H1 (cell line): ENCODE measurements around the gene GDPD1. TPM values are rescaled to one million over a fixed set of nuclear protein-coding genes. Genes with fewer than 3 reads are reported as not detected.

Experiments used
- EGR1 ChIP-seq: IDR thresholded peaks from 2 replicates; pipeline ENCODE4 v1.6.1; 2011; ENCODE audit warnings: low read depth, low read length, borderline replicate concordance
- EZH2 ChIP-seq: fragments of 200-600 bp; sonication (generic); IDR thresholded peaks from 2 replicates; pipeline ENCODE4 v1.7.1; 2012; ENCODE audit warnings: low read depth, mild to moderate bottlenecking, moderate library complexity, low read length, inconsistent platforms; ENCODE audit not compliant: severe bottlenecking
- NRF1 ChIP-seq: IDR thresholded peaks from 2 replicates; pipeline ENCODE4 v1.6.1; 2011; ENCODE audit warnings: mild to moderate bottlenecking, low read depth, low read length, improper control_type of control experiment
- RAD21 ChIP-seq, 2 experiments: IDR thresholded peaks in 1 of 2; conservative IDR thresholded peaks in 1 of 2; 2 replicates each; pipeline ENCODE4 v1.6.1; 2011; ENCODE audit warnings: low read depth in 2 of 2, low read length in 2 of 2, improper control_type of control experiment in 1 of 2, inconsistent platforms in 1 of 2, mild to moderate bottlenecking in 1 of 2, moderate library complexity in 1 of 2
- SAP30 ChIP-seq: fragments of 300-600 bp; sonication (generic); IDR thresholded peaks from 2 replicates; pipeline ENCODE4 v1.7.1; 2012; ENCODE audit warnings: low read length, moderate library complexity, mild to moderate bottlenecking, inconsistent platforms; ENCODE audit not compliant: insufficient read depth, insufficient replicate concordance
- TAF7 ChIP-seq: optimal IDR thresholded peaks from 2 replicates; pipeline ENCODE3; 2011; ENCODE audit warnings: low read depth, mild to moderate bottlenecking, inconsistent platforms, low read length, moderate library complexity, borderline replicate concordance
- polyA plus RNA-seq, 7 experiments: library from polyadenylated mRNA; depleted of rRNA in 3 of 7; stranded (reverse) in 5 of 7; unstranded in 2 of 7; fragments of >200 nt in 5 of 7; fragments of 200-250 nt in 2 of 7; gene quantifications; 1 replicate in 5 of 7; 2 replicates in 1 of 7; 4 replicates in 1 of 7; pipeline versions ENCODE4 v1.2.1 to v1.2.3, GENCODE V29; 2011 to 2013; ENCODE audit warnings: missing spikeins in 2 of 7, mixed read lengths in 2 of 7
- total RNA-seq: library from RNA; stranded (reverse); fragmentation: NEBNext Ultra II Directional; extraction: Animal tissue kit (Norgen Biotek cat#: 25700); gene quantifications from 2 replicates; pipeline ENCODE4 v1.2.1, GENCODE V29; 2021
- TF ChIP-seq, protein P1 (sequence below): fragments of 300-600 bp; sonication (generic); IDR thresholded peaks from 2 replicates; pipeline ENCODE4 v1.7.1; 2012; ENCODE audit warnings: low read length, moderate library complexity, mild to moderate bottlenecking, inconsistent platforms; ENCODE audit not compliant: insufficient replicate concordance
- TF ChIP-seq, protein P2 (sequence below): IDR thresholded peaks from 2 replicates; pipeline ENCODE4 v1.6.1; 2012; ENCODE audit warnings: inconsistent platforms
- TF ChIP-seq, protein P3 (sequence below): IDR thresholded peaks from 2 replicates; pipeline ENCODE4 v1.6.1; 2012; ENCODE audit warnings: inconsistent platforms

Gene GDPD1
- total and polyA plus RNA-seq, 2 of the 8 experiments (the other 6 are each of a cell fraction or from before 2014, with no cell fraction given), result 3.2 to 7.7 TPM

DNA sequence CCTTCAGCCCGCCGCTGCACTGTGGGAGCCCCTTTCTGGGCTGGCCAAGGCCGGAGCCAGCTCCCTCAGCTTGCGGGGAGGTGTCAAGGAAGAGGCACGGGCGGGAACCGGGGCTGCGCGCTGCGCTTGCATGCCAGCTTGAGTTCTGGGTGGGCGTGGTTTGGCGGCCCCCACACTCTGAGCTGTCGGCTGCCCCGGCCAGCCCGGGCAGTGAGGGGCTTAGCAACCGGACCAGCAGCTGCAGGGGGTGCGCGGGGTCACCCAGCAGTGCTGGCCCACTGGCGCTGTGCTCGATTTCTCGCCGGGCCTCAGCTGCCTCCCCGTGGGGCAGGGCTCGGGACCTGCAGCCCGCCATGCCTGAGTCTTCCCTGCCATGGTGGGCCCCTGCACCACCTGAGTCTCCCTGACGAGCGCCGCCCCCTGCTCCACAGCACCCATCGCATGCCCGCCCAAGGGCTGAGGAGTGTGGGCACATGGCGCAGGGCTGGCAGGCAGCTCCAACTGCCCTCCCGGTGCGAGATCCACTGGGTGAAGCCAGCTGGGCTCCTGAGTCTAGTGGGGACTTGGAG lies 47.8 kb upstream of the GDPD1 start (continued):
- TF ChIP-seq, protein P1, sequence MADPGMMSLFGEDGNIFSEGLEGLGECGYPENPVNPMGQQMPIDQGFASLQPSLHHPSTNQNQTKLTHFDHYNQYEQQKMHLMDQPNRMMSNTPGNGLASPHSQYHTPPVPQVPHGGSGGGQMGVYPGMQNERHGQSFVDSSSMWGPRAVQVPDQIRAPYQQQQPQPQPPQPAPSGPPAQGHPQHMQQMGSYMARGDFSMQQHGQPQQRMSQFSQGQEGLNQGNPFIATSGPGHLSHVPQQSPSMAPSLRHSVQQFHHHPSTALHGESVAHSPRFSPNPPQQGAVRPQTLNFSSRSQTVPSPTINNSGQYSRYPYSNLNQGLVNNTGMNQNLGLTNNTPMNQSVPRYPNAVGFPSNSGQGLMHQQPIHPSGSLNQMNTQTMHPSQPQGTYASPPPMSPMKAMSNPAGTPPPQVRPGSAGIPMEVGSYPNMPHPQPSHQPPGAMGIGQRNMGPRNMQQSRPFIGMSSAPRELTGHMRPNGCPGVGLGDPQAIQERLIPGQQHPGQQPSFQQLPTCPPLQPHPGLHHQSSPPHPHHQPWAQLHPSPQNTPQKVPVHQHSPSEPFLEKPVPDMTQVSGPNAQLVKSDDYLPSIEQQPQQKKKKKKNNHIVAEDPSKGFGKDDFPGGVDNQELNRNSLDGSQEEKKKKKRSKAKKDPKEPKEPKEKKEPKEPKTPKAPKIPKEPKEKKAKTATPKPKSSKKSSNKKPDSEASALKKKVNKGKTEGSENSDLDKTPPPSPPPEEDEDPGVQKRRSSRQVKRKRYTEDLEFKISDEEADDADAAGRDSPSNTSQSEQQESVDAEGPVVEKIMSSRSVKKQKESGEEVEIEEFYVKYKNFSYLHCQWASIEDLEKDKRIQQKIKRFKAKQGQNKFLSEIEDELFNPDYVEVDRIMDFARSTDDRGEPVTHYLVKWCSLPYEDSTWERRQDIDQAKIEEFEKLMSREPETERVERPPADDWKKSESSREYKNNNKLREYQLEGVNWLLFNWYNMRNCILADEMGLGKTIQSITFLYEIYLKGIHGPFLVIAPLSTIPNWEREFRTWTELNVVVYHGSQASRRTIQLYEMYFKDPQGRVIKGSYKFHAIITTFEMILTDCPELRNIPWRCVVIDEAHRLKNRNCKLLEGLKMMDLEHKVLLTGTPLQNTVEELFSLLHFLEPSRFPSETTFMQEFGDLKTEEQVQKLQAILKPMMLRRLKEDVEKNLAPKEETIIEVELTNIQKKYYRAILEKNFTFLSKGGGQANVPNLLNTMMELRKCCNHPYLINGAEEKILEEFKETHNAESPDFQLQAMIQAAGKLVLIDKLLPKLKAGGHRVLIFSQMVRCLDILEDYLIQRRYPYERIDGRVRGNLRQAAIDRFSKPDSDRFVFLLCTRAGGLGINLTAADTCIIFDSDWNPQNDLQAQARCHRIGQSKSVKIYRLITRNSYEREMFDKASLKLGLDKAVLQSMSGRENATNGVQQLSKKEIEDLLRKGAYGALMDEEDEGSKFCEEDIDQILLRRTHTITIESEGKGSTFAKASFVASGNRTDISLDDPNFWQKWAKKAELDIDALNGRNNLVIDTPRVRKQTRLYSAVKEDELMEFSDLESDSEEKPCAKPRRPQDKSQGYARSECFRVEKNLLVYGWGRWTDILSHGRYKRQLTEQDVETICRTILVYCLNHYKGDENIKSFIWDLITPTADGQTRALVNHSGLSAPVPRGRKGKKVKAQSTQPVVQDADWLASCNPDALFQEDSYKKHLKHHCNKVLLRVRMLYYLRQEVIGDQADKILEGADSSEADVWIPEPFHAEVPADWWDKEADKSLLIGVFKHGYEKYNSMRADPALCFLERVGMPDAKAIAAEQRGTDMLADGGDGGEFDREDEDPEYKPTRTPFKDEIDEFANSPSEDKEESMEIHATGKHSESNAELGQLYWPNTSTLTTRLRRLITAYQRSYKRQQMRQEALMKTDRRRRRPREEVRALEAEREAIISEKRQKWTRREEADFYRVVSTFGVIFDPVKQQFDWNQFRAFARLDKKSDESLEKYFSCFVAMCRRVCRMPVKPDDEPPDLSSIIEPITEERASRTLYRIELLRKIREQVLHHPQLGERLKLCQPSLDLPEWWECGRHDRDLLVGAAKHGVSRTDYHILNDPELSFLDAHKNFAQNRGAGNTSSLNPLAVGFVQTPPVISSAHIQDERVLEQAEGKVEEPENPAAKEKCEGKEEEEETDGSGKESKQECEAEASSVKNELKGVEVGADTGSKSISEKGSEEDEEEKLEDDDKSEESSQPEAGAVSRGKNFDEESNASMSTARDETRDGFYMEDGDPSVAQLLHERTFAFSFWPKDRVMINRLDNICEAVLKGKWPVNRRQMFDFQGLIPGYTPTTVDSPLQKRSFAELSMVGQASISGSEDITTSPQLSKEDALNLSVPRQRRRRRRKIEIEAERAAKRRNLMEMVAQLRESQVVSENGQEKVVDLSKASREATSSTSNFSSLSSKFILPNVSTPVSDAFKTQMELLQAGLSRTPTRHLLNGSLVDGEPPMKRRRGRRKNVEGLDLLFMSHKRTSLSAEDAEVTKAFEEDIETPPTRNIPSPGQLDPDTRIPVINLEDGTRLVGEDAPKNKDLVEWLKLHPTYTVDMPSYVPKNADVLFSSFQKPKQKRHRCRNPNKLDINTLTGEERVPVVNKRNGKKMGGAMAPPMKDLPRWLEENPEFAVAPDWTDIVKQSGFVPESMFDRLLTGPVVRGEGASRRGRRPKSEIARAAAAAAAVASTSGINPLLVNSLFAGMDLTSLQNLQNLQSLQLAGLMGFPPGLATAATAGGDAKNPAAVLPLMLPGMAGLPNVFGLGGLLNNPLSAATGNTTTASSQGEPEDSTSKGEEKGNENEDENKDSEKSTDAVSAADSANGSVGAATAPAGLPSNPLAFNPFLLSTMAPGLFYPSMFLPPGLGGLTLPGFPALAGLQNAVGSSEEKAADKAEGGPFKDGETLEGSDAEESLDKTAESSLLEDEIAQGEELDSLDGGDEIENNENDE, result no peak
- TF ChIP-seq, protein P2, sequence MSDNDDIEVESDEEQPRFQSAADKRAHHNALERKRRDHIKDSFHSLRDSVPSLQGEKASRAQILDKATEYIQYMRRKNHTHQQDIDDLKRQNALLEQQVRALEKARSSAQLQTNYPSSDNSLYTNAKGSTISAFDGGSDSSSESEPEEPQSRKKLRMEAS, result no peak
- TF ChIP-seq TAF7 (no peak), EZH2 (no peak), SAP30 (no peak), NRF1 (no peak), EGR1 (no peak), RAD21 (IDR thresholded peaks at IDR 0.05 in 1 of 2, conservative IDR thresholded peaks at IDR 0.05 in 1 of 2; ENCODE audit: low read depth in 2 of 2, low read length in 2 of 2) (no peak)
- TF ChIP-seq, protein P3, sequence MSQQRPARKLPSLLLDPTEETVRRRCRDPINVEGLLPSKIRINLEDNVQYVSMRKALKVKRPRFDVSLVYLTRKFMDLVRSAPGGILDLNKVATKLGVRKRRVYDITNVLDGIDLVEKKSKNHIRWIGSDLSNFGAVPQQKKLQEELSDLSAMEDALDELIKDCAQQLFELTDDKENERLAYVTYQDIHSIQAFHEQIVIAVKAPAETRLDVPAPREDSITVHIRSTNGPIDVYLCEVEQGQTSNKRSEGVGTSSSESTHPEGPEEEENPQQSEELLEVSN, result no peak
